ENCODE data around the gene DCST1. TPM values are rescaled to one million over a fixed set of nuclear protein-coding genes. Genes with fewer than 3 reads are reported as not detected.

DCST1 gene
- total RNA-seq, 1 experiment from 2014 or later: not detected

DNA sequence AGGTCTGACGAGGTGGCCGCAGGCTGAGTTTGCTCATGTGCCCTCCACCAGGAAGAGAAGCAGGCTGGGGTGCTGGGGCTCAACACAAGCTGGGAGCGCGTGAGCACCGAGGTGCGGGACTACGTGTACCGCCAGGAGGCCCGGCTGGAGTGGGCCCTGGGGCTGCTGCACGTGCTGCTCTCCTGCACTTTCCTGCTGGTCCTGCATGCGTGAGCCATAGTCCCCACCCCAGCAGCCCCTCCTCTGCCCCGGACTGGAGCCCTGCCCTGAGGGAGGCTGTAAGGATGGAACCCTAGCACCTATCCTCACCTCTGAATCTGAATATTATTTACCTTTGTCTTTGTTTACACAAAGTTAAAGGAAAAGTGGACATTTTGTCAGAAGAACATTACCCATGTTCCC lies 9.7 kb downstream of the DCST1 start:
- ATAC-seq (no peak), DNase-seq (no peak)
- POLR2A ChIA-PET (ENCODE audit: unreplicated experiment): no interaction called here
- intact Hi-C loops (cut with micrococcal nuclease): no loop called here
- no peaks in the 10 kb centered on the region for H3K9me3 ChIP-seq (ENCODE audit: low read length)
- no peak for TF ChIP-seq EZH2phosphoT487 (IDR thresholded peaks at IDR 0.05; ENCODE audit: borderline replicate concordance, low read length)
- TF ChIP-seq EZH2 (IDR thresholded peaks at IDR 0.05; ENCODE audit: low read length, unreplicated experiment): no peak
- TF ChIP-seq, protein P1, sequence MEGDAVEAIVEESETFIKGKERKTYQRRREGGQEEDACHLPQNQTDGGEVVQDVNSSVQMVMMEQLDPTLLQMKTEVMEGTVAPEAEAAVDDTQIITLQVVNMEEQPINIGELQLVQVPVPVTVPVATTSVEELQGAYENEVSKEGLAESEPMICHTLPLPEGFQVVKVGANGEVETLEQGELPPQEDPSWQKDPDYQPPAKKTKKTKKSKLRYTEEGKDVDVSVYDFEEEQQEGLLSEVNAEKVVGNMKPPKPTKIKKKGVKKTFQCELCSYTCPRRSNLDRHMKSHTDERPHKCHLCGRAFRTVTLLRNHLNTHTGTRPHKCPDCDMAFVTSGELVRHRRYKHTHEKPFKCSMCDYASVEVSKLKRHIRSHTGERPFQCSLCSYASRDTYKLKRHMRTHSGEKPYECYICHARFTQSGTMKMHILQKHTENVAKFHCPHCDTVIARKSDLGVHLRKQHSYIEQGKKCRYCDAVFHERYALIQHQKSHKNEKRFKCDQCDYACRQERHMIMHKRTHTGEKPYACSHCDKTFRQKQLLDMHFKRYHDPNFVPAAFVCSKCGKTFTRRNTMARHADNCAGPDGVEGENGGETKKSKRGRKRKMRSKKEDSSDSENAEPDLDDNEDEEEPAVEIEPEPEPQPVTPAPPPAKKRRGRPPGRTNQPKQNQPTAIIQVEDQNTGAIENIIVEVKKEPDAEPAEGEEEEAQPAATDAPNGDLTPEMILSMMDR (conservative IDR thresholded peaks at IDR 0.05; ENCODE audit: low read depth, low read length): no peak
- H3K9me2 ChIP-seq (replicated peaks; ENCODE audit: low read length): no peaks in the 10 kb centered on the region
- H3K36me3 ChIP-seq (ENCODE audit: low read depth, low read length): no peaks in the 10 kb centered on the region
- H4K20me1 ChIP-seq (ENCODE audit: low read length): no peaks in the 10 kb centered on the region
- H3K4me1 ChIP-seq (ENCODE audit: insufficient read depth, low read length): peaks cover 28% of the 10 kb centered on the region
- BruUV-seq (replicated peaks): no TSS peak
- H2AFZ ChIP-seq (ENCODE audit: low read length): no peak overlapping the region
- no peaks in the 10 kb centered on the region for H3K79me2 ChIP-seq (ENCODE audit: low read length)
- no peaks in the 10 kb centered on the region for H3F3A ChIP-seq (ENCODE audit: low read length, unreplicated experiment)
- H3K4me3 ChIP-seq (ENCODE audit: low read length): no peak overlapping the region
- H3K27ac ChIP-seq (ENCODE audit: low read length): no peak overlapping the region
- H3K27me3 ChIP-seq (ENCODE audit: low read length): no peaks in the 10 kb centered on the region
- no peak overlapping the region for H3K9ac ChIP-seq (ENCODE audit: low read length)
- no peak overlapping the region for H3K4me2 ChIP-seq (ENCODE audit: low read length)
- CTCF ChIA-PET: interaction anchor here (2.3 kb wide), 1 partner anchor 42 kb away, joined by 27 read pairs; no protein-coding TSS in a partner anchor

DNA sequence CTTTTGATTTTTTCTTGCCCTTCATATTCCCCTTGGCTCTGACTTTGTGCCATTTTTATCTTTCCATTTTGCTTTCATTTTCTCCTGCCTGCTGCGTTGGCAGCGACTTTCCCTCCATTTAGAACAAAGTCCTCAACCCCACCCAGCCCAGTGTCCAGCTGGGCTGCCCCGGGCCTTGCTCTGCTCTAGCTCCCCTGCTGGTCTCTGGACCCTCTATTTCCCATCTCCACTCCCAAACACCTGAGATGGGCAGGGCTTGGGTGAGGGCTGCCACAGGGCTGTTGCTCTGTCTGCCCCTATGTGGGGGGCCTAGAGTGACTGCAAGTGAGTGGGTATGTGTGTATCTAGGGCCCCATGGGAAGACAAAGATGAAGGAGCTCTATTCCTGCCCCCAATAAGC lies 10.2 kb downstream of the DCST1 start:
- H3K27me3 ChIP-seq (ENCODE audit: low read length): no peaks in the 10 kb centered on the region
- no peak overlapping the region for H3K4me2 ChIP-seq (ENCODE audit: low read length)
- H3K79me2 ChIP-seq (ENCODE audit: low read length): no peaks in the 10 kb centered on the region
- ATAC-seq: no peak
- H3K27ac ChIP-seq (ENCODE audit: low read length): no peak overlapping the region
- no peak overlapping the region for H3K4me3 ChIP-seq (ENCODE audit: low read length)
- H3K36me3 ChIP-seq (ENCODE audit: low read depth, low read length): no peaks in the 10 kb centered on the region
- H3K9me3 ChIP-seq (ENCODE audit: low read length): no peaks in the 10 kb centered on the region
- H3K9ac ChIP-seq (ENCODE audit: low read length): no peak overlapping the region
- BruUV-seq (replicated peaks): no TSS peak
- POLR2A ChIA-PET (ENCODE audit: unreplicated experiment): no interaction called here
- H3K4me1 ChIP-seq (ENCODE audit: insufficient read depth, low read length): peaks cover 23% of the 10 kb centered on the region
- no peaks in the 10 kb centered on the region for H4K20me1 ChIP-seq (ENCODE audit: low read length)
- no peaks in the 10 kb centered on the region for H3K9me2 ChIP-seq (replicated peaks; ENCODE audit: low read length)
- H2AFZ ChIP-seq (ENCODE audit: low read length): no peak overlapping the region
- no peaks in the 10 kb centered on the region for H3F3A ChIP-seq (ENCODE audit: low read length, unreplicated experiment)
- TF ChIP-seq, protein P1 (conservative IDR thresholded peaks at IDR 0.05; ENCODE audit: low read depth, low read length): no peak
- TF ChIP-seq EZH2phosphoT487 (IDR thresholded peaks at IDR 0.05; ENCODE audit: borderline replicate concordance, low read length): no peak
- TF ChIP-seq EZH2 (IDR thresholded peaks at IDR 0.05; ENCODE audit: low read length, unreplicated experiment): no peak
- intact Hi-C loops (cut with micrococcal nuclease): loop anchor here (2.0 kb wide), 1 partner anchor 17 kb away; no protein-coding TSS in a partner anchor
- CTCF ChIA-PET: interaction anchor here (0.5 to 2.3 kb wide), 5 partner anchors 18 to 124 kb away, joined by 3 to 27 read pairs (median 9); no protein-coding TSS in a partner anchor
- DNase-seq: no peak

DNA sequence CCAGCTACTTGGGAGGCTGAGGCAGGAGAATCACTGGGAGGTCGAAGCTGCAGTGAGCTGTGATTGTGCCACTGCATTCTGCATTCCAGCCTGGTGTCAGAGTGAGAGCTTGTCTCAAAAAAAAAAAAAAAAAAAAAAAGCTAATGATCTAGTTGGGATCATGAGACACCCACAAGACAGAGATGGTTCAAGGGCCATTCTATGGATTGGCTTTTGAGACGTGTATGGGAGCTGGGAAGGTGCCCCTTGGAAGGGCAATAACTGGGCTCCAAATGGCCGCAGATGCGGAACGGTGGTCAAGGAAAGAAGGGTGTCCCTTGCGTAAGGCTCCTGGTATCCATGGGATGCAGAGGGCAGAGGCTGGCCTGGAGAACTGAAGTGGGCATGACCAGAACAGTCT lies 10.7 kb downstream of the DCST1 start:
- no peaks in the 10 kb centered on the region for H3F3A ChIP-seq (ENCODE audit: low read length, unreplicated experiment)
- TF ChIP-seq, protein P1 (conservative IDR thresholded peaks at IDR 0.05; ENCODE audit: low read depth, low read length): no peak
- TF ChIP-seq EZH2phosphoT487 (IDR thresholded peaks at IDR 0.05; ENCODE audit: borderline replicate concordance, low read length) (no peak), EZH2 (IDR thresholded peaks at IDR 0.05; ENCODE audit: low read length, unreplicated experiment) (no peak)
- no peaks in the 10 kb centered on the region for H3K27me3 ChIP-seq (ENCODE audit: low read length)
- H3K9me2 ChIP-seq (replicated peaks; ENCODE audit: low read length): no peaks in the 10 kb centered on the region
- H3K4me2 ChIP-seq (ENCODE audit: low read length): no peak overlapping the region
- no TSS peak for BruUV-seq (replicated peaks)
- H3K36me3 ChIP-seq (ENCODE audit: low read depth, low read length): no peaks in the 10 kb centered on the region
- H3K4me3 ChIP-seq (ENCODE audit: low read length): no peak overlapping the region
- intact Hi-C loops (cut with micrococcal nuclease): loop anchor here (2.0 kb wide), 1 partner anchor 16 kb away; no protein-coding TSS in a partner anchor
- POLR2A ChIA-PET (ENCODE audit: unreplicated experiment): no interaction called here
- ATAC-seq (no peak), DNase-seq (no peak)
- H3K9me3 ChIP-seq (ENCODE audit: low read length): no peaks in the 10 kb centered on the region
- peaks cover 19% of the 10 kb centered on the region for H3K4me1 ChIP-seq (ENCODE audit: insufficient read depth, low read length)
- no peak overlapping the region for H3K9ac ChIP-seq (ENCODE audit: low read length)
- H2AFZ ChIP-seq (ENCODE audit: low read length): no peak overlapping the region; the same call in 1 of the 2 replicates
- no peaks in the 10 kb centered on the region for H4K20me1 ChIP-seq (ENCODE audit: low read length)
- no peaks in the 10 kb centered on the region for H3K79me2 ChIP-seq (ENCODE audit: low read length)
- CTCF ChIA-PET: interaction anchor here (0.6 to 2.3 kb wide), 5 partner anchors 17 to 48 kb away, joined by 3 to 27 read pairs (median 9); partner anchors contain the start of gene EFNA3
- no peak overlapping the region for H3K27ac ChIP-seq (ENCODE audit: low read length)
